HCT116 (cell line): ENCODE measurements around the gene RNF112. TPM values are rescaled to one million over a fixed set of nuclear protein-coding genes. Genes with fewer than 3 reads are reported as not detected.
A peak's percentile ranks its signal among the peaks of the same experiment; 100 is the strongest.

Source experiments
- ATAC-seq: fragments of 200-7000 bp; cut with Tn5 transposase; 2 replicates; pipeline ENCODE4 v1.9.1; 2020; ENCODE audit warnings: mild to moderate bottlenecking, moderate library complexity
- BruUV-seq: library from RNA; stranded (reverse); fragments of 400-500 nt; replicated peaks from 2 replicates; lab custom pipeline; 2021; lab: Mats Ljungman, UMichigan
- CTCF ChIA-PET: fragments of 300-600 bp; sonication (Branson Sonifier 250); formaldehyde crosslinking; loops from one replicate; lab custom pipeline; 2021; ENCODE audit warnings: antibody characterized with exemption; lab: Charles Lee
- POLR2A ChIA-PET: fragments of 300-600, 350-600 bp; sonication (Branson Sonifier 250); formaldehyde crosslinking; loops from one replicate; lab custom pipeline; 2021; ENCODE audit warnings: antibody characterized with exemption; lab: Charles Lee
- RAD21 ChIA-PET, 2 experiments: fragments of 300-600 bp; sonication (Branson Sonifier 250); formaldehyde crosslinking; loops; one replicate each; lab custom pipeline; 2023; ENCODE audit warnings: low total read pairs in 2 of 2; ENCODE audit not compliant: uncharacterized antibody in 2 of 2, unreplicated experiment in 2 of 2, low non-redundant PET in 1 of 2; lab: Charles Lee
- DNase-seq: peaks from one replicate; pipeline ENCODE4 v3.0.0-alpha.2; 2010; ENCODE audit warnings: low read depth, low spot score
- H2AFZ ChIP-seq: fragments of 200-600 bp; shearing (Covaris generic), sonication (generic); 2 replicates; pipeline ENCODE4 v1.6.1; 2017; ENCODE audit warnings: low read depth, mixed run types, mixed read lengths, antibody characterized with exemption, low read length; ENCODE audit not compliant: poor library complexity, severe bottlenecking
- H3K27ac ChIP-seq: 2 replicates; pipeline ENCODE4 v1.5.1; 2012; ENCODE audit warnings: low read depth, low read length
- H3K27me3 ChIP-seq: fragments of 200-600 bp; sonication (generic); 2 replicates; pipeline ENCODE4 v1.6.1; 2016; ENCODE audit warnings: mixed run types, low read length, mixed read lengths; ENCODE audit not compliant: insufficient read depth
- H3K36me3 ChIP-seq, 2 experiments: fragments of 200-500 bp in 1 of 2; fragments of 200-600 bp in 1 of 2; sonication (Bioruptor generic) in 1 of 2; sonication (generic) in 1 of 2; 2 replicates each; pipeline versions ENCODE4 v1.5.1 to v1.6.1; 2014 to 2016; ENCODE audit warnings: low read length in 2 of 2, inconsistent platforms in 1 of 2, mixed read lengths in 1 of 2, mixed run types in 1 of 2; ENCODE audit not compliant: insufficient read depth in 2 of 2, control insufficient read depth in 1 of 2
- H3K4me1 ChIP-seq, 2 experiments: fragments of 200-600 bp in 1 of 2; sonication (generic) in 1 of 2; 2 replicates each; pipeline versions ENCODE4 v1.5.1 to v1.6.1; 2012 to 2017; ENCODE audit warnings: low read length in 2 of 2, inconsistent platforms in 1 of 2, mild to moderate bottlenecking in 1 of 2, mixed read lengths in 1 of 2, mixed run types in 1 of 2, moderate library complexity in 1 of 2; ENCODE audit not compliant: insufficient read depth in 2 of 2, control insufficient read depth in 1 of 2
- H3K4me2 ChIP-seq: fragments of 200-600 bp; sonication (generic); 2 replicates; pipeline ENCODE4 v1.6.1; 2017; ENCODE audit warnings: mixed run types, low read length, mixed read lengths
- H3K4me3 ChIP-seq, 2 experiments: fragments of 200-600 bp in 1 of 2; sonication (generic) in 1 of 2; replicated peaks in 1 of 2; 2 replicates each; pipeline ENCODE4 v1.5.1; 2011 to 2016; ENCODE audit warnings: low read length in 2 of 2, control low read depth in 1 of 2, low read depth in 1 of 2, mild to moderate bottlenecking in 1 of 2, mixed read lengths in 1 of 2, mixed run types in 1 of 2
- H3K79me2 ChIP-seq: fragments of 200-600 bp; sonication (generic); 2 replicates; pipeline ENCODE4 v1.6.1; 2017; ENCODE audit warnings: mild to moderate bottlenecking, mixed run types, low read length, moderate library complexity, mixed read lengths; ENCODE audit not compliant: insufficient read depth
- H3K9ac ChIP-seq: fragments of 200-600 bp; sonication (generic); 2 replicates; pipeline ENCODE4 v1.6.1; 2016; ENCODE audit warnings: low read length, mixed read lengths
- H3K9me2 ChIP-seq: fragments of 200-600 bp; sonication (generic), shearing (Covaris generic); 2 replicates; pipeline ENCODE4 v1.6.1; 2017; ENCODE audit warnings: mixed run types, mild to moderate bottlenecking, moderate library complexity; ENCODE audit not compliant: insufficient read depth
- H3K9me3 ChIP-seq, 2 experiments: fragments of 200-500 bp in 1 of 2; fragments of 200-600 bp in 1 of 2; sonication (Bioruptor generic) in 1 of 2; sonication (generic) in 1 of 2; 2 replicates each; pipeline ENCODE4 v1.6.1; 2014 to 2017; ENCODE audit warnings: low read length in 2 of 2, mixed read lengths in 2 of 2, inconsistent platforms in 1 of 2, low read depth in 1 of 2, mild to moderate bottlenecking in 1 of 2, mixed run types in 1 of 2, moderate library complexity in 1 of 2; ENCODE audit not compliant: control insufficient read depth in 1 of 2, insufficient read depth in 1 of 2
- H4K20me1 ChIP-seq: fragments of 200-600 bp; sonication (generic), shearing (Covaris generic); 2 replicates; pipeline ENCODE4 v1.6.1; 2017; ENCODE audit warnings: mixed run types, mild to moderate bottlenecking, moderate library complexity; ENCODE audit not compliant: insufficient read depth
- CEBPB ChIP-seq: IDR thresholded peaks from 2 replicates; pipeline ENCODE4 v1.6.1; 2012; ENCODE audit warnings: low read depth
- CTCF ChIP-seq, 3 experiments: fragments of 200-600 bp in 1 of 3; sonication (generic) in 1 of 3; IDR thresholded peaks in 2 of 3; conservative IDR thresholded peaks in 1 of 3; 2 replicates each; pipeline ENCODE4 v1.5.1; 2012 to 2017; ENCODE audit warnings: low read depth in 2 of 3, low read length in 2 of 3, antibody characterized with exemption in 1 of 3, borderline replicate concordance in 1 of 3, control low read depth in 1 of 3, mild to moderate bottlenecking in 1 of 3, mixed read lengths in 1 of 3, mixed run types in 1 of 3, moderate library complexity in 1 of 3; ENCODE audit not compliant: insufficient read depth in 1 of 3
- EGR1 ChIP-seq: IDR thresholded peaks from 2 replicates; pipeline ENCODE4 v1.6.1; 2012; ENCODE audit warnings: low read depth
- POLR2AphosphoS5 ChIP-seq: IDR thresholded peaks from 2 replicates; pipeline ENCODE4 v1.6.1; 2011; ENCODE audit warnings: mild to moderate bottlenecking, low read depth, low read length, moderate library complexity
- SRF ChIP-seq: IDR thresholded peaks from 2 replicates; pipeline ENCODE4 v1.6.1; 2012; ENCODE audit warnings: low read depth
- ZBTB33 ChIP-seq: IDR thresholded peaks from 2 replicates; pipeline ENCODE4 v1.6.1; 2011; ENCODE audit warnings: mild to moderate bottlenecking, low read length, moderate library complexity; ENCODE audit not compliant: insufficient replicate concordance; ENCODE audit errors: extremely low read depth
- intact Hi-C: fragments of 100-400 bp; cut with micrococcal nuclease; formaldehyde crosslinking; loops from 2 replicates; pipeline ENCODE4 v1.10.0; 2022
- total RNA-seq: library from RNA; stranded (reverse); gene quantifications from one replicate; pipeline ENCODE4 v1.2.1, GENCODE V29; 2021; ENCODE audit not compliant: unreplicated experiment

RNF112 gene
- total RNA-seq, 1 experiment from 2014 or later: 0.98 TPM

- no TSS peak for BruUV-seq
- no peak for DNase-seq
- H3K9me2 ChIP-seq: no peaks in the 10 kb centered on the region
- no peaks in the 10 kb centered on the region for H3K36me3 ChIP-seq
- ATAC-seq: 0 out of 2 replicates have a peak, but pooled peaks have one; percentile 20
- H3K4me3 ChIP-seq: no peak overlapping the region
- ChIA-PET POLR2A (no interaction called here), CTCF (no interaction called here), RAD21 (no interaction called here)
- no peak overlapping the region for H2AFZ ChIP-seq
- peak overlapping the region; percentile 41 for H3K4me2 ChIP-seq
- no peaks in the 10 kb centered on the region for H3K9me3 ChIP-seq
- 0 out of 2 replicates have a peak overlapping the region, but pooled peaks have one; percentile 16 for H3K27ac ChIP-seq
- H3K4me1 ChIP-seq: peaks cover 14 to 16% of the 10 kb centered on the region in 2 experiments
- H4K20me1 ChIP-seq: no peaks in the 10 kb centered on the region
- intact Hi-C loops: no loop called here
- H3K9ac ChIP-seq: 0 out of 2 replicates have a peak overlapping the region, but pooled peaks have one; percentile 2
- no peaks in the 10 kb centered on the region for H3K27me3 ChIP-seq
- H3K79me2 ChIP-seq: no peaks in the 10 kb centered on the region
- no peak for TF ChIP-seq POLR2AphosphoS5
- TF ChIP-seq CTCF (IDR thresholded peaks at IDR 0.05 in 2 of 3, conservative IDR thresholded peaks at IDR 0.05 in 1 of 3; ENCODE audit: borderline replicate concordance in 1 of 3, insufficient read depth in 1 of 3, low read depth in 2 of 3, low read length in 2 of 3): peak in 1 of 3 experiments; percentile 11; a peak in 1 of 6 replicates
- no peak for TF ChIP-seq SRF
- no peak for TF ChIP-seq EGR1
- TF ChIP-seq ZBTB33: no peak
- TF ChIP-seq CEBPB: no peak
These were observed 13.4 kb upstream of the RNF112 start for GRCh38 chr17:19397556-19398041.
